Effector memory CD4-positive, alpha-beta T cell (primary cell): ENCODE measurements around the gene KCNK3.

Source experiments
- DNase-seq, 3 donors: peaks; one replicate each; pipeline ENCODE4 v3.0.0-alpha.2; 2020
- H3K27ac ChIP-seq: 2 replicates; pipeline ENCODE4 v1.7.0; 2013; ENCODE audit warnings: mild to moderate bottlenecking, low read length, moderate library complexity; ENCODE audit not compliant: insufficient read depth, poor library complexity, severe bottlenecking
- H3K27me3 ChIP-seq: replicated peaks from 2 replicates; pipeline ENCODE4 v1.7.0; 2013; ENCODE audit warnings: mild to moderate bottlenecking, low read length; ENCODE audit not compliant: insufficient read depth, control insufficient read depth, poor library complexity, severe bottlenecking
- H3K36me3 ChIP-seq: 2 replicates; pipeline ENCODE4 v1.7.0; 2013; ENCODE audit warnings: mild to moderate bottlenecking, low read length, moderate library complexity; ENCODE audit not compliant: control insufficient read depth, insufficient read depth
- H3K4me1 ChIP-seq: 2 replicates; pipeline ENCODE4 v1.7.0; 2013; ENCODE audit warnings: low read length, mild to moderate bottlenecking; ENCODE audit not compliant: control insufficient read depth, insufficient read depth, poor library complexity, severe bottlenecking
- H3K4me3 ChIP-seq: 2 replicates; pipeline ENCODE4 v1.7.0; 2013; ENCODE audit warnings: low read length, low read depth, mild to moderate bottlenecking; ENCODE audit not compliant: insufficient read depth, poor library complexity, severe bottlenecking
- H3K9me3 ChIP-seq: 2 replicates; pipeline ENCODE4 v1.7.0; 2013; ENCODE audit warnings: mild to moderate bottlenecking, low read length, moderate library complexity; ENCODE audit not compliant: control insufficient read depth

The KCNK3 gene

GRCh38 chr2:26727641-26728561 is 35.4 kb downstream of the KCNK3 start:
- Histone ChIP-seq H3K9me3 (no peaks in the 10 kb centered on the region), H3K4me3 (no peak overlapping the region), H3K27me3 (peaks cover 7% of the 10 kb centered on the region), H3K4me1 (no peaks in the 10 kb centered on the region), H3K36me3 (no peaks in the 10 kb centered on the region), H3K27ac (no peak overlapping the region)
- no peak for DNase-seq

DNA sequence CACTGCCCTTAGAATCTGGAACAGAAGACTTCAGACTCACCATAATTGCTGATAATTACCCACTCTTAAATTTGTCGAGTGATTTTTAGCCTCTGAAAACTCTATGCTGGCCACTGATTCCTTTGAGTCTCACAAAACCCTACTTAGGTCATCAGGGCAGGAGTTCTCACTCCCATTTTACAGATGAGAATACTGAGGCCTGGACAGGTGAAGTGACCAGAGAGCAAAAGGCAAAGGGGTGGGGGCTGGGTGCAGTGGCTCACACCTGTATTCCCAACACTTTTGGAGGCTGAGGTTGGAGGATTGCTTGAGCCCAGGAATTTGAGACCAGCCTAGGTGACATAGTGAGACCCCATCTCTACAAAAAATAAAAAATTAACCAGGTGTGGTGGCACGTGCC is 36.8 kb downstream of the KCNK3 start:
- Histone ChIP-seq H3K36me3 (no peaks in the 10 kb centered on the region), H3K27ac (no peak overlapping the region), H3K4me3 (no peak overlapping the region), H3K9me3 (no peaks in the 10 kb centered on the region), H3K4me1 (no peaks in the 10 kb centered on the region), H3K27me3 (peaks cover 7% of the 10 kb centered on the region)
- DNase-seq, result no peak

DNA sequence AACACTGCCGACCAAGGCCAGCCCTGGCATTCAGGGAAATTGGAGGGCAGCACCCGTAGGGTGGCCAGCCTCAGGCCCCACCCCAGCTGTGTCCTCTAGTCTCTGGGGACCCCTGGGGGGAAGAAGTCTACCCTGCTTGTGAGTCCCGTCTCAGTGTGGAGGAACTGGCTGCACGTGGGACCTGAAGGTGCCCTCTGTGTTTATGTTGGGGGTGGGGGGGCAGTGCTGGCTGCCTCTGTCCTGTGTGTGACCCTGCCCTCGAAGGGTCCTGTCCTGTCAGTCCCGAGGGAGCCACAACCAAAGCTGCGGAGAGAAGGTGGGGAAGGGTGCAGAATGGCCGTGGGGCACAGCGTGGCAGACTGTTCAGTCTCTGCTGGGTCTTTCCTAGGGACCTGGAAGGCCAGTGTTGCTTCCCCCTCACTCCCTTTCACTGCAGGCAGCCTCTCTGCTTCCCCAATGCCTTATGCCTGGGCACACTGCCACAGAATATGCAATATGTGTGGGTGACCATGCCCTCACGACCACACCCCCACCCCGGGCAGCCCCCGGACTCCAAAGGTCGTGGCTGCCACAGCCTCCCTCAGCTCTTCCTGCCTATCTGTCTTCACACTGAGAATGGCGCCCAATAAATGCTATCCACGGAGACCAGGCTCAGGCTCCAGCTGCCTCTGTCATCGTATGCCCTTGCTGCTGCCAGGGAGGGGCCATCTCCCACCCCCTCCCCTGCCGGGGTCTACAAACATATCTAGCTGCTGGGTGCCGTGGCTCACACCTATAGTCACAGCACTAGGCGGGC is 38.2 kb downstream of the KCNK3 start:
- no peak for DNase-seq
- H3K4me3 ChIP-seq, result no peak overlapping the region
- no peaks in the 10 kb centered on the region for H3K36me3 ChIP-seq
- H3K4me1 ChIP-seq, result no peaks in the 10 kb centered on the region
- H3K9me3 ChIP-seq, result no peaks in the 10 kb centered on the region
- H3K27me3 ChIP-seq, result peaks cover 7% of the 10 kb centered on the region
- H3K27ac ChIP-seq, result no peak overlapping the region

GRCh38 chr2:26731714-26732113 is 39.2 kb downstream of the KCNK3 start:
- no peak for DNase-seq
- Histone ChIP-seq H3K4me3 (no peak overlapping the region), H3K27ac (no peak overlapping the region), H3K27me3 (peaks cover 7% of the 10 kb centered on the region), H3K36me3 (no peaks in the 10 kb centered on the region), H3K9me3 (no peaks in the 10 kb centered on the region), H3K4me1 (no peaks in the 10 kb centered on the region)

DNA sequence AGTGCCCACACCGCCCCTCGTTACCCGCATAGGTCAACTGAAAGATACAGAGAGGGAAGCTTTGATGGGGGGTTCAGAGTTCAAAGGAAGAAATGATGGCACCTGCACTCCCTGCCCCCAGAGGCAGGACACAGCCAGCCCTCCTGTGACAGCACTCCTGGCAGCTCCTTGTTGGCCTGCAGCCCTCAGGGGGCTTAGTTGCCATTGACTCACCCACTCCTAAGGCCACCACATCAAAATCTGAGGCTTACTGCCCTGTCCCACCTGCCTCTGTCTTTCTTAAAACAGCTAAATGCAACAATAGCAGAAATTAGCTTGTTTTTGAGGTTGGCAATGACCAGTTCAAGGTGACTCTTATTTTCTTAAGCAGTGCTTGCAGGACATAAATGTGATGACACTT is 39.9 kb downstream of the KCNK3 start:
- Histone ChIP-seq H3K27ac (no peak overlapping the region), H3K4me1 (no peaks in the 10 kb centered on the region), H3K27me3 (peaks cover 7% of the 10 kb centered on the region), H3K4me3 (no peak overlapping the region), H3K36me3 (no peaks in the 10 kb centered on the region), H3K9me3 (no peaks in the 10 kb centered on the region)
- no peak for DNase-seq

- no peaks in the 10 kb centered on the region for H3K9me3 ChIP-seq
- H3K4me3 ChIP-seq, result no peak overlapping the region
- no peaks in the 10 kb centered on the region for H3K36me3 ChIP-seq
- H3K4me1 ChIP-seq, result no peaks in the 10 kb centered on the region
- DNase-seq, result no peak
- H3K27ac ChIP-seq, result no peak overlapping the region
- H3K27me3 ChIP-seq, result peaks cover 5% of the 10 kb centered on the region
Measured at GRCh38 chr2:26733413-26733812, 40.9 kb downstream of the KCNK3 start.

GRCh38 chr2:26735097-26735496 is 42.6 kb downstream of the KCNK3 start:
- H3K27ac ChIP-seq, result no peak overlapping the region
- DNase-seq, result no peak
- H3K9me3 ChIP-seq, result no peaks in the 10 kb centered on the region
- H3K36me3 ChIP-seq, result no peaks in the 10 kb centered on the region
- no peak overlapping the region for H3K4me3 ChIP-seq
- H3K4me1 ChIP-seq, result no peaks in the 10 kb centered on the region
- H3K27me3 ChIP-seq, result no peaks in the 10 kb centered on the region

- Histone ChIP-seq H3K4me3 (no peak overlapping the region), H3K4me1 (no peaks in the 10 kb centered on the region), H3K36me3 (no peaks in the 10 kb centered on the region), H3K27me3 (no peaks in the 10 kb centered on the region), H3K9me3 (no peaks in the 10 kb centered on the region), H3K27ac (no peak overlapping the region)
- no peak for DNase-seq
Measured at GRCh38 chr2:26735883-26736588, 43.5 kb downstream of the KCNK3 start.

DNA sequence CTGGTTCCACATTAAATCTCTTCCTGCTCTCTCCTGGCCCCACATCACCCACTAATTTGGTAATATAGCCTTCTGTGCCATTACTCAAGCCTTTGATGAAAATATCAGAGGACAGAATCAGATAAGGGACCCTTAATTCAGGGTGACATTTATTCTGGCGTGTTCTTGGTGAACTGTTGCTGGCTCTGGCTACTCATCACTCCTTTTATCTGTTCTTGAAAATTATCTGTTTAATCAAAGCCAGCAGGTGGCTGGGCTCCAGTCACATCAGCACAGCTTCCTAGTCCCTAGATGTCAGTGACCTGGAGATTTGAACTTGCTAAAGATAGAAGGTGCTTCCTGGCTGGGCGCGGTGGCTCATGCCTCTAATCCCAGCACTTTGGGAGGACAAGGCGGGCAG is 44.7 kb downstream of the KCNK3 start:
- no peak overlapping the region for H3K4me3 ChIP-seq
- H3K27ac ChIP-seq, result no peak overlapping the region
- no peak for DNase-seq
- no peaks in the 10 kb centered on the region for H3K27me3 ChIP-seq
- H3K9me3 ChIP-seq, result no peaks in the 10 kb centered on the region
- H3K4me1 ChIP-seq, result no peaks in the 10 kb centered on the region
- H3K36me3 ChIP-seq, result no peaks in the 10 kb centered on the region
